ENCODE measurements around the gene ELOB. TPM values are rescaled to one million over a fixed set of nuclear protein-coding genes. Genes with fewer than 3 reads are reported as not detected.

The ELOB gene
- total RNA-seq, 6 experiments from 2014 or later, result 329 to 403 (median 352) TPM

- Mint-ChIP-seq H3K27ac (no peak overlapping the region), H3K9me3 (no peaks in the 10 kb centered on the region), H3K4me1 (ENCODE audit: low read depth) (no peaks in the 10 kb centered on the region), H3K4me3 (no peak overlapping the region), H3K36me3 (ENCODE audit: low read depth) (no peaks in the 10 kb centered on the region), H3K27me3 (ENCODE audit: insufficient read depth) (peaks cover 15% of the 10 kb centered on the region)
- DNase-seq, result no peak
- TF ChIP-seq CTCF (IDR thresholded peaks at IDR 0.05), result no peak
Observed at GRCh38 chr16:2744711-2745110, 32.4 kb downstream of the ELOB start.

- Mint-ChIP-seq H3K9me3 (no peaks in the 10 kb centered on the region), H3K4me3 (no peak overlapping the region), H3K36me3 (ENCODE audit: low read depth) (no peaks in the 10 kb centered on the region), H3K4me1 (ENCODE audit: low read depth) (no peaks in the 10 kb centered on the region), H3K27ac (no peak overlapping the region), H3K27me3 (ENCODE audit: insufficient read depth) (peaks cover 15% of the 10 kb centered on the region)
- TF ChIP-seq CTCF (IDR thresholded peaks at IDR 0.05), result no peak
- DNase-seq, result no peak
Observed at GRCh38 chr16:2743007-2743810, 33.9 kb downstream of the ELOB start.

- Mint-ChIP-seq H3K27ac (no peak overlapping the region), H3K27me3 (ENCODE audit: insufficient read depth) (peaks cover 15% of the 10 kb centered on the region), H3K9me3 (no peaks in the 10 kb centered on the region), H3K36me3 (ENCODE audit: low read depth) (no peaks in the 10 kb centered on the region), H3K4me3 (no peak overlapping the region), H3K4me1 (ENCODE audit: low read depth) (no peaks in the 10 kb centered on the region)
- no peak for TF ChIP-seq CTCF (IDR thresholded peaks at IDR 0.05)
- no peak for DNase-seq
Observed at GRCh38 chr16:2742323-2743006, 34.6 kb downstream of the ELOB start.

- Mint-ChIP-seq H3K9me3 (no peaks in the 10 kb centered on the region), H3K36me3 (ENCODE audit: low read depth) (no peaks in the 10 kb centered on the region), H3K27me3 (ENCODE audit: insufficient read depth) (peaks cover 15% of the 10 kb centered on the region), H3K4me1 (ENCODE audit: low read depth) (no peaks in the 10 kb centered on the region), H3K4me3 (no peak overlapping the region), H3K27ac (no peak overlapping the region)
- no peak for TF ChIP-seq CTCF (IDR thresholded peaks at IDR 0.05)
- no peak for DNase-seq
Observed at GRCh38 chr16:2741168-2741567, 35.9 kb downstream of the ELOB start.

GRCh38 chr16:2740476-2740875 is 36.6 kb downstream of the ELOB start:
- H3K4me3 Mint-ChIP-seq, result no peak overlapping the region
- no peaks in the 10 kb centered on the region for H3K4me1 Mint-ChIP-seq (ENCODE audit: low read depth)
- no peak for TF ChIP-seq CTCF (IDR thresholded peaks at IDR 0.05)
- no peak for DNase-seq
- no peak overlapping the region for H3K27ac Mint-ChIP-seq
- no peaks in the 10 kb centered on the region for H3K9me3 Mint-ChIP-seq
- H3K36me3 Mint-ChIP-seq (ENCODE audit: low read depth), result no peaks in the 10 kb centered on the region
- H3K27me3 Mint-ChIP-seq (ENCODE audit: insufficient read depth), result peaks cover 15% of the 10 kb centered on the region
